ENCODE data around the gene SEC16B. TPM values are rescaled to one million over a fixed set of nuclear protein-coding genes. Genes with fewer than 3 reads are reported as not detected.

Gene SEC16B
- total and polyA plus RNA-seq, 2 experiments from 2014 or later: 0.53 to 0.63 TPM

GRCh38 chr1:177983482-177984135 lies 13.8 kb upstream of the SEC16B start:
- H3K4me1 ChIP-seq (ENCODE audit: low read depth): no peaks in the 10 kb centered on the region
- no peak for TF ChIP-seq CTCF (IDR thresholded peaks at IDR 0.05; ENCODE audit: low read depth, low read length)
- H3K36me3 ChIP-seq: no peaks in the 10 kb centered on the region
- H3K27ac ChIP-seq: no peak overlapping the region
- no peaks in the 10 kb centered on the region for H3K27me3 ChIP-seq
- no peaks in the 10 kb centered on the region for H3K9me3 ChIP-seq (ENCODE audit: low read depth)
- DNase-seq (ENCODE audit: low read depth in 1 of 2, low spot score in 1 of 2): peak in 1 of 2 donors; percentile 74
- H3K4me3 ChIP-seq: no peak overlapping the region

GRCh38 chr1:177983077-177983476 lies 13.2 kb upstream of the SEC16B start:
- H3K4me3 ChIP-seq: no peak overlapping the region
- H3K9me3 ChIP-seq (ENCODE audit: low read depth): no peaks in the 10 kb centered on the region
- H3K27ac ChIP-seq: no peak overlapping the region
- H3K36me3 ChIP-seq: no peaks in the 10 kb centered on the region
- H3K27me3 ChIP-seq: no peaks in the 10 kb centered on the region
- no peaks in the 10 kb centered on the region for H3K4me1 ChIP-seq (ENCODE audit: low read depth)
- no peak for TF ChIP-seq CTCF (IDR thresholded peaks at IDR 0.05; ENCODE audit: low read depth, low read length)
- DNase-seq (ENCODE audit: low read depth in 1 of 2, low spot score in 1 of 2): no peak

GRCh38 chr1:177981200-177981599 lies 11.3 kb upstream of the SEC16B start:
- H3K9me3 ChIP-seq (ENCODE audit: low read depth): no peaks in the 10 kb centered on the region
- TF ChIP-seq CTCF (IDR thresholded peaks at IDR 0.05; ENCODE audit: low read depth, low read length): no peak

GRCh38 chr1:177979272-177979671 lies 9.4 kb upstream of the SEC16B start:
- H3K36me3 ChIP-seq: no peaks in the 10 kb centered on the region
- DNase-seq (ENCODE audit: low read depth in 1 of 2, low spot score in 1 of 2): no peak
- no peaks in the 10 kb centered on the region for H3K27me3 ChIP-seq
- no peak overlapping the region for H3K4me3 ChIP-seq
- no peaks in the 10 kb centered on the region for H3K4me1 ChIP-seq (ENCODE audit: low read depth)
- H3K9me3 ChIP-seq (ENCODE audit: low read depth): no peaks in the 10 kb centered on the region
- TF ChIP-seq CTCF (IDR thresholded peaks at IDR 0.05; ENCODE audit: low read depth, low read length): no peak
- no peak overlapping the region for H3K27ac ChIP-seq

More at GRCh38 chr1:177981200-177981599, 11.3 kb upstream of the SEC16B start:
- Histone ChIP-seq H3K36me3 (no peaks in the 10 kb centered on the region), H3K4me1 (ENCODE audit: low read depth) (no peaks in the 10 kb centered on the region), H3K27me3 (no peaks in the 10 kb centered on the region), H3K4me3 (no peak overlapping the region), H3K27ac (no peak overlapping the region)
- DNase-seq (ENCODE audit: low read depth in 1 of 2, low spot score in 1 of 2): no peak

- no peak for TF ChIP-seq CTCF (IDR thresholded peaks at IDR 0.05; ENCODE audit: low read depth, low read length)
- H3K4me1 ChIP-seq (ENCODE audit: low read depth): no peaks in the 10 kb centered on the region
- no peak overlapping the region for H3K27ac ChIP-seq
Observed at GRCh38 chr1:177978530-177978929, 8.7 kb upstream of the SEC16B start.

More at GRCh38 chr1:177978530-177978929, 8.7 kb upstream of the SEC16B start:
- Histone ChIP-seq H3K4me3 (no peak overlapping the region), H3K27me3 (no peaks in the 10 kb centered on the region), H3K36me3 (no peaks in the 10 kb centered on the region), H3K9me3 (ENCODE audit: low read depth) (no peaks in the 10 kb centered on the region)
- DNase-seq (ENCODE audit: low read depth in 1 of 2, low spot score in 1 of 2): no peak

Measured in cardiac muscle cell (in vitro differentiated cells and primary cell).